ENCODE results near the gene MIPOL1. TPM values are rescaled to one million over a fixed set of nuclear protein-coding genes. Genes with fewer than 3 reads are reported as not detected.

MIPOL1 gene
- total RNA-seq, 1 donor from 2014 or later = 24.8 TPM

DNA sequence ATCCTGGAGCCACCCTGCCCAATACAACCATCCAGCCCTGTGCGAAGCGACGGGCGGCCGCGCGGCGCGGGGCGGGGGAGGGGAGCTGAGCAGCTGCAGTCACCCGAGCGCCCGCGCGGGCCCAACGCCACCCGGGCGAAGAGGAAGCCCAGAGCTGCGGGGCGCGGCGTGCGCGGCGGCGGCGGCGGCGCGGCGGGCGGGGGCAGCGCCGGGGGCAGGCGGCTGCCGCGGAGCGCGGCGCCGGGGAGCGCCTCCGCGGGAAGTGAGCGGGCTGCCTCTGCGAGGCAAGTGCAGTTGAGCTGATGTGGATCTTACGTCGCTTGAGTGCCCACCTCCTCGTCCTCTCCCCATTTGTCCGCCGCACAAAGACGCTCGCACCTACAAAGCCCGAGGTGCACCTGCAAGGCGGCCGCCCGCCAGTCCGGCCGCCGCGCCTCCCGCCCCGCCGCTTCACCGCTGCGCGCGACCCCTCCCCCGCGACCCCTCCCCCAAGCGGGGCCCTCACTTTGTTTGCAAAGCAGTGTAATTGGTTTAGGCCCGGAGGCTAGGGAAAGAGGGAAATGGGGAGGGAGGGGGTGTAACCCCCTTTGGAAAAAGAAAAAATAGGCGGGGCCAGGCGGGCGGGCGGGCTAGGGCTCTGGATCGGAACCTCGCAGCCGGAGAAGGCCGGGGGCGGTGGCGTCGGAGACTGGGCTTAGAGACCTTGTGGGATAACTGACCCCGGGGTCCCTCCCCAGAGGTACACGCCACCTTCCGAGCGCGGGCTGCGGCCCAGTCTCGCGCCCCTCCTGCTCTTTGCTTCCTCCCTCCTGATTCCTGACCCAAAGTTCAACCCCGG is 397.5 kb downstream of the MIPOL1 start, which contains the start of the genes FOXA1 and TTC6:
Gene FOXA1 (minus strand): TSS at position 279 of the 838 bp plus-strand sequence. CDS start 277 bp downstream, at position 2.
Gene TTC6 (plus strand): TSS at position 659 of the 838 bp plus-strand sequence. CDS start 26,436 bp downstream, outside the sequence.
- Histone ChIP-seq H3K9me3 (no peaks in the 10 kb centered on the region), H3K4me3 (peak within 1 kb of the TSS; percentile 43 to 44), H3K27me3 (peaks cover 58% of the 10 kb centered on the region), H3K4me1 (peaks cover 51% of the 10 kb centered on the region), H3K36me3 (no peaks in the 10 kb centered on the region), H3K27ac (peak within 1 kb of the TSS; percentile 69)
- DNase-seq (ENCODE audit: extremely low spot score in 2 of 2) = no peak
- intact Hi-C loops (cut with DNase I) = no loop called here
- TF ChIP-seq POLR2AphosphoS5 (IDR thresholded peaks at IDR 0.05; ENCODE audit: insufficient read depth in 1 of 2, low read depth in 1 of 2) (no peak), POLR2A (IDR thresholded peaks at IDR 0.05) (no peak)
- TF ChIP-seq, protein P1, sequence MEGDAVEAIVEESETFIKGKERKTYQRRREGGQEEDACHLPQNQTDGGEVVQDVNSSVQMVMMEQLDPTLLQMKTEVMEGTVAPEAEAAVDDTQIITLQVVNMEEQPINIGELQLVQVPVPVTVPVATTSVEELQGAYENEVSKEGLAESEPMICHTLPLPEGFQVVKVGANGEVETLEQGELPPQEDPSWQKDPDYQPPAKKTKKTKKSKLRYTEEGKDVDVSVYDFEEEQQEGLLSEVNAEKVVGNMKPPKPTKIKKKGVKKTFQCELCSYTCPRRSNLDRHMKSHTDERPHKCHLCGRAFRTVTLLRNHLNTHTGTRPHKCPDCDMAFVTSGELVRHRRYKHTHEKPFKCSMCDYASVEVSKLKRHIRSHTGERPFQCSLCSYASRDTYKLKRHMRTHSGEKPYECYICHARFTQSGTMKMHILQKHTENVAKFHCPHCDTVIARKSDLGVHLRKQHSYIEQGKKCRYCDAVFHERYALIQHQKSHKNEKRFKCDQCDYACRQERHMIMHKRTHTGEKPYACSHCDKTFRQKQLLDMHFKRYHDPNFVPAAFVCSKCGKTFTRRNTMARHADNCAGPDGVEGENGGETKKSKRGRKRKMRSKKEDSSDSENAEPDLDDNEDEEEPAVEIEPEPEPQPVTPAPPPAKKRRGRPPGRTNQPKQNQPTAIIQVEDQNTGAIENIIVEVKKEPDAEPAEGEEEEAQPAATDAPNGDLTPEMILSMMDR (IDR thresholded peaks at IDR 0.05) = no peak

DNA sequence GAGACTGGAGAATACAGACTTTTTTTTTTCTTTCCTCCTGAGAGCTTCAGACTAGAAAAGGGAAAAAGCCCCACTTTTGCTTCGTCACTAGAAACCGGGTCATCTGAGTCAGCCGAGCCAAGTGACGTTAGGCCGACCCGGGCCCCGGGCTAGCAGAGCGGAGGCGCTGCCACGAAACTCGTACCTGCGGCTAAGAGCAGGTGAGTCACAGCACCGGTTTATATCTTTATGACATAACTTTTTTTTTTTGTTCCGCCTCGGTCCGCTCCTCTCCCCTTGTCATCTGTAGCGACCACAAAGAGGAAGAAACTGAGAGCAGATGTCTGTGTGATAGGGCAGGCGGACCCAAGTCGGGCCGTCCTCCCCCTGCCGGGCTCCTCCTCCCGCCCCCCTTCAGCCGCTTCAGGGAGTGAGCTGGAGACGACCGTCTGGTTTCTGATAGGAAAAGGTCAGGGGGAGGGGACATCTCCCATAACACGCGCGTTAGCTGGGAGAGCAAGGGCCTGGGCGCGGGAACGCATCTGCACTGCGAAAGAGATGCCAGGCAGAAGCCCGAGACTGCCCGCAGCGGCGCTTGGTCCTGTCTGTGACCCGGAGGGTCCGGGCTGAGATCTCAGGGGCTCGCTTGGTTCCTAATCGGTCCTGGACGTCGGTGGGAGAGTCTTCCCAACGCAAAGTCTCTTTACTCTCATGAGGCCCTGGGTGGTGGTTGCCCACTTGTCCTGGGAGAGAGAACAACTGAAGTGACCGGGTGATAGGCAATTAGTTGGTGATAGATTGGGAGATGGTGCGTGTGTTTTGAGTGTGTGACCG is 398.3 kb downstream of the MIPOL1 start:
- Histone ChIP-seq H3K4me1 (peaks cover 54% of the 10 kb centered on the region), H3K27me3 (peaks cover 63% of the 10 kb centered on the region), H3K9me3 (no peaks in the 10 kb centered on the region), H3K27ac (peak overlapping the region; percentile 69), H3K4me3 (peak overlapping the region; percentile 43 to 44), H3K36me3 (no peaks in the 10 kb centered on the region)
- TF ChIP-seq POLR2AphosphoS5 (IDR thresholded peaks at IDR 0.05; ENCODE audit: insufficient read depth in 1 of 2, low read depth in 1 of 2) (peak in 1 of 2 donors; percentile 33), POLR2A (IDR thresholded peaks at IDR 0.05) (no peak)
- TF ChIP-seq, protein P1 (IDR thresholded peaks at IDR 0.05) = no peak
- no peak for DNase-seq (ENCODE audit: extremely low spot score in 2 of 2)
- intact Hi-C loops (cut with DNase I) = no loop called here

DNA sequence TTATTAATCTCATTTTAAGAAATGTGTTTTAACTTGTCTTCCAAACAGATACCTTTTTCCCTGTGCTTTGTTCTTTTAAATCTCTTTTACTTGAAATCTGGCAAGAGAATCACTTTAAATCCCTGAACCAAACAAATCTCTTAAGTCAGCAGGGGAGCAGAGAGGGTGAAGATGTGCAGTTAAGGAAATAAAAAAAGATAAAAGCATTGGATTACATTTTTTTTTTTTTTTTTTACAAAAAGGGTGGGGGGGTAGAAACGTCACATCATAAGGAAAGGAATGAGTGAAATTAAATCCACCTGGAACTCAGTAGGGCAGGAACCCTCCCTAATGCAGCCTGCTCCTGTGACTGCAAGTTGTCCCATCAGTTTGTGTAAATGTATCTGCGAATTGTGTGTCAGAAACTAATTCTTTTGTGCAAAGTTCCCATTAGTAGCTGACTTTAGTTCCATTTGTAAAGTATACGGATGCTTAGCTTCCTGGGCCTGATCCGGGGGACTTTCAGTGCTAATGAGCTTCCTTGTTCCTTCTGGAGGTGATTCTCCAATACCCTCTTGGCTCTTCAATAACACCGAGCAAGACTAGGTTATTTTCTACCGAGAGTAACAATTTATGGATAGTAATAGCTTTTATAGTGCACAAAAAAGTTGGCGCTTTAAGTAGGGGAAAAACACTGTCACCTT is 399.2 kb downstream of the MIPOL1 start:
- intact Hi-C loops (cut with DNase I) = no loop called here
- peaks cover 48% of the 10 kb centered on the region for H3K4me1 ChIP-seq

DNA sequence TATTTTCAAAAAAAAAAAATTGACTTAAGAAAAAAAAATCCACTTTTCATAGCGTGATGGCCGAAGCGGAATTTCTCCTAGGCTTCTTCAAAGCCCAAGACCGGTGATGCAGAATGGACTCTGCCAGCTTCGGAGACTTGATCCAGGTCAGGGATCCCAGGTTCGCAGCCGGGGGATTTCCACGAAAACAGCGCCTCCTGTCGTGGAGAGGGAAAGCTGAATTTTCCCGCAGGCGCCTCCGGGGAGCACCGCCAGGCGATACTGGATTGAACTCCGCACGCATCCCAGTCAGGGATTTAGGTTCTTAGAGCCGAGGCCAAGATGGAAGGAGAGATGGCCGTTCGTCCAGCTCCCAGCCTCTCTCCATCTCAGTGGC is 399.8 kb downstream of the MIPOL1 start:
- Histone ChIP-seq H3K9me3 (no peaks in the 10 kb centered on the region), H3K4me1 (peaks cover 45% of the 10 kb centered on the region), H3K4me3 (no peak overlapping the region), H3K27me3 (peaks cover 51% of the 10 kb centered on the region), H3K27ac (no peak overlapping the region), H3K36me3 (no peaks in the 10 kb centered on the region)
- TF ChIP-seq POLR2AphosphoS5 (IDR thresholded peaks at IDR 0.05; ENCODE audit: insufficient read depth in 1 of 2, low read depth in 1 of 2) (no peak), POLR2A (IDR thresholded peaks at IDR 0.05) (no peak)
- TF ChIP-seq, protein P1 (IDR thresholded peaks at IDR 0.05) = no peak
- DNase-seq (ENCODE audit: extremely low spot score in 2 of 2) = no peak
- intact Hi-C loops (cut with DNase I) = no loop called here

More for the DNA sequence above, 399.2 kb downstream of the MIPOL1 start:
- TF ChIP-seq POLR2AphosphoS5 (IDR thresholded peaks at IDR 0.05; ENCODE audit: insufficient read depth in 1 of 2, low read depth in 1 of 2) (no peak), POLR2A (IDR thresholded peaks at IDR 0.05) (no peak)
- TF ChIP-seq, protein P1 (IDR thresholded peaks at IDR 0.05) = no peak
- peaks cover 57% of the 10 kb centered on the region for H3K27me3 ChIP-seq
- DNase-seq (ENCODE audit: extremely low spot score in 2 of 2) = no peak
- no peaks in the 10 kb centered on the region for H3K36me3 ChIP-seq
- no peak overlapping the region for H3K27ac ChIP-seq
- H3K4me3 ChIP-seq = no peak overlapping the region
- no peaks in the 10 kb centered on the region for H3K9me3 ChIP-seq

Data from vagina (tissue), 2 donors.